IMR-90 (cell line): Measurements from ENCODE around the gene CDH13. TPM values are rescaled to one million over a fixed set of nuclear protein-coding genes. Genes with fewer than 3 reads are reported as not detected.

Experiments used
- ATAC-seq: fragments of 200-7000 bp; cut with Tn5 transposase; 2 replicates; pipeline ENCODE4 v1.9.1; 2020; ENCODE audit warnings: low read depth, mild to moderate bottlenecking, moderate library complexity
- BruUV-seq: library from RNA; stranded (reverse); fragments of 400-500 nt; replicated peaks from 2 replicates; lab custom pipeline; 2021; lab: Mats Ljungman, UMichigan
- CTCF ChIA-PET: fragments of 300-600 bp; formaldehyde crosslinking; extraction: SDS; loops from one replicate; lab custom pipeline; 2021; ENCODE audit warnings: antibody characterized with exemption; lab: Yijun Ruan, JAX
- POLR2A ChIA-PET: fragments of 300-600 bp; sonication (Branson Sonifier 250); formaldehyde crosslinking; loops from one replicate; lab custom pipeline; 2022; ENCODE audit warnings: antibody characterized with exemption; ENCODE audit not compliant: unreplicated experiment; lab: Charles Lee
- DNase-seq: peaks from one replicate; pipeline ENCODE4 v3.0.0; 2013
- H2AFZ ChIP-seq: replicated peaks from 2 replicates; pipeline ENCODE3; 2013; ENCODE audit warnings: low read length, mild to moderate bottlenecking; ENCODE audit not compliant: poor library complexity
- H2AK5ac ChIP-seq: 2 replicates; pipeline ENCODE4 v1.6.1; 2013; ENCODE audit warnings: low read depth, low read length, inconsistent platforms
- H2AK9ac ChIP-seq: replicated peaks from 2 replicates; pipeline ENCODE3; 2013; ENCODE audit warnings: mild to moderate bottlenecking, low read depth, low read length, moderate library complexity; ENCODE audit not compliant: poor library complexity
- H2BK120ac ChIP-seq: 2 replicates; pipeline ENCODE4 v1.6.1; 2013; ENCODE audit warnings: low read depth, low read length, inconsistent platforms
- H2BK15ac ChIP-seq: 3 replicates; pipeline ENCODE4 v1.6.1; 2013; ENCODE audit warnings: low read depth, low read length, inconsistent platforms
- H2BK20ac ChIP-seq: 2 replicates; pipeline ENCODE4 v1.6.1; 2013; ENCODE audit warnings: low read depth, mild to moderate bottlenecking, inconsistent platforms, low read length, moderate library complexity
- H2BK5ac ChIP-seq: 2 replicates; pipeline ENCODE4 v1.6.1; 2013; ENCODE audit warnings: mild to moderate bottlenecking, low read depth, low read length, inconsistent platforms; ENCODE audit not compliant: poor library complexity, severe bottlenecking
- H3K14ac ChIP-seq: replicated peaks from 2 replicates; pipeline ENCODE4 v1.6.1; 2013; ENCODE audit warnings: low read depth, low read length, inconsistent platforms
- H3K18ac ChIP-seq: 2 replicates; pipeline ENCODE4 v1.6.1; 2013; ENCODE audit warnings: low read depth, low read length, control low read depth
- H3K23ac ChIP-seq: 2 replicates; pipeline ENCODE4 v1.6.1; 2013; ENCODE audit warnings: low read depth, low read length, inconsistent platforms
- H3K27ac ChIP-seq: 2 replicates; pipeline ENCODE4 v1.5.1; 2013; ENCODE audit warnings: mild to moderate bottlenecking, control low read depth, low read length; ENCODE audit not compliant: insufficient read depth
- H3K27me3 ChIP-seq: 2 replicates; pipeline ENCODE4 v1.6.1; 2013; ENCODE audit warnings: low read length; ENCODE audit not compliant: control insufficient read depth, insufficient read depth
- H3K36me3 ChIP-seq: 2 replicates; pipeline ENCODE4 v1.6.1; 2013; ENCODE audit warnings: low read length, mixed read lengths; ENCODE audit not compliant: control insufficient read depth, insufficient read depth
- H3K4ac ChIP-seq: 2 replicates; pipeline ENCODE4 v1.6.1; 2013; ENCODE audit warnings: low read depth, low read length, inconsistent platforms
- H3K4me1 ChIP-seq: 2 replicates; pipeline ENCODE4 v1.6.1; 2013; ENCODE audit warnings: low read length, mixed read lengths; ENCODE audit not compliant: control insufficient read depth, insufficient read depth
- H3K4me2 ChIP-seq: 2 replicates; pipeline ENCODE4 v1.6.1; 2013; ENCODE audit warnings: low read depth, mild to moderate bottlenecking, control low read depth, low read length, moderate library complexity
- H3K4me3 ChIP-seq: 2 replicates; pipeline ENCODE4 v1.5.1; 2013; ENCODE audit warnings: low read depth, mild to moderate bottlenecking, control low read depth, low read length, moderate library complexity; ENCODE audit not compliant: insufficient read depth
- H3K56ac ChIP-seq: 2 replicates; pipeline ENCODE4 v1.6.1; 2013; ENCODE audit warnings: low read length, inconsistent platforms; ENCODE audit not compliant: insufficient read depth; ENCODE audit errors: extremely low read depth
- H3K79me1 ChIP-seq, 2 experiments: 2 replicates each; pipeline ENCODE4 v1.6.1; 2013; ENCODE audit warnings: low read length in 2 of 2, inconsistent platforms in 1 of 2, low read depth in 1 of 2
- H3K9ac ChIP-seq: 2 replicates; pipeline ENCODE4 v1.6.1; 2013; ENCODE audit warnings: low read depth, low read length, control low read depth
- H3K9me1 ChIP-seq: 2 replicates; pipeline ENCODE4 v1.6.1; 2013; ENCODE audit warnings: low read length, inconsistent platforms; ENCODE audit not compliant: insufficient read depth
- H3K9me3 ChIP-seq: 2 replicates; pipeline ENCODE4 v1.6.1; 2013; ENCODE audit warnings: low read length; ENCODE audit not compliant: control insufficient read depth, insufficient read depth
- H4K20me1 ChIP-seq: 2 replicates; pipeline ENCODE4 v1.6.1; 2013; ENCODE audit warnings: low read length, inconsistent platforms; ENCODE audit not compliant: insufficient read depth
- H4K5ac ChIP-seq: 2 replicates; pipeline ENCODE4 v1.6.1; 2013; ENCODE audit warnings: mild to moderate bottlenecking, low read depth, low read length, control low read depth
- H4K8ac ChIP-seq, 2 experiments: 2 replicates each; pipeline ENCODE4 v1.6.1; 2013; ENCODE audit warnings: low read depth in 2 of 2, low read length in 2 of 2, control low read depth in 1 of 2, inconsistent platforms in 1 of 2
- H4K91ac ChIP-seq: 2 replicates; pipeline ENCODE4 v1.6.1; 2013; ENCODE audit warnings: low read depth, low read length, inconsistent platforms; ENCODE audit not compliant: insufficient read depth
- BHLHE40 ChIP-seq: fragments of 150-350 bp; IDR thresholded peaks from 2 replicates; pipeline ENCODE4 v1.6.1; 2016; ENCODE audit warnings: mild to moderate bottlenecking, low read depth, low read length
- RAD21 ChIP-seq: IDR thresholded peaks from 2 replicates; pipeline ENCODE4 v1.6.1; 2012; ENCODE audit warnings: low read length, improper control_type of control experiment
- RFX5 ChIP-seq: IDR thresholded peaks from 2 replicates; pipeline ENCODE4 v1.8.0; 2012; ENCODE audit warnings: low read depth, mild to moderate bottlenecking, low read length, moderate library complexity
- WGBS, 2 experiments: methylation state at CpG; one replicate each; pipeline versions ENCODE4 v1.1.5 to v1.1.7; 2013; ENCODE audit warnings: missing lambda C conversion rate in 2 of 2; ENCODE audit not compliant: insufficient read length in 1 of 2; ENCODE audit errors: extremely low coverage in 2 of 2; 5-methylcytosine and 5-hydroxymethylcytosine counted together
- dilution Hi-C: fragments of 300-500 bp; cut with HindIII; formaldehyde crosslinking; loops from one replicate; pipeline ENCODE4 v1.14.3; 2018; ENCODE audit warnings: low sequenced_read_pairs; ENCODE audit not compliant: unreplicated experiment
- in situ Hi-C: fragments of 300-500 bp; cut with MboI; formaldehyde crosslinking; loops from 3 replicates; pipeline ENCODE4 v1.14.3; 2019; ENCODE audit warnings: low sequenced_read_pairs, inconsistent platforms, mixed read lengths
- intact Hi-C: fragments of 100-400 bp; cut with micrococcal nuclease; formaldehyde crosslinking; loops from 2 replicates; pipeline ENCODE4 v1.10.0; 2022
- polyA plus RNA-seq, 3 experiments: library from polyadenylated mRNA; depleted of rRNA; stranded (reverse); fragments of >200 nt; gene quantifications; 2 replicates each; pipeline ENCODE4 v1.2.3, GENCODE V29; 2012; ENCODE audit warnings: low replicate concordance in 1 of 3
- total RNA-seq: library from RNA; depleted of rRNA; stranded (reverse); fragments of >200 nt; gene quantifications from 2 replicates; pipeline ENCODE4 v1.2.3, GENCODE V29; 2012

Gene CDH13
- total and polyA plus RNA-seq, 2 of the 4 experiments (the other 2 are of a cell fraction), result 61.6 to 74.7 TPM

DNA sequence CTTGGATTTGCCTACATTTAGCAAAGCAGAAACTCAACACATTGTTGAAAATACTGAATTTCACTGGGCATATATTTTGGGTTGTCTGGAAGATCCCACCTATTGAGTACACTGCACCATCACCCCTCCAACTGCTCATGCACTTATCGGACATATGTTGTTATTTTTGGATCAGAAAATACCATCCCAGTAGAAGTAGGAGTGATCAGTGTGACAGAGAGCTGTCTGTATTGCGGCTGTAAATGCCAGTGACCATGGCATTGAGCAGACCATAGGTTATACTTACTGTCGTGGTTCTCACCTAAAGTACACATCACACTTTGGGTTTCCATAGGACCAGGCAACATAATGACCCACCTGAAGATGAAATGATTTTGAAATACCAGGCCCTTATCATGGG is 264.7 kb downstream of the CDH13 start:
- no peak overlapping the region for H2AK9ac ChIP-seq
- no peak overlapping the region for H2BK5ac ChIP-seq
- H3K27ac ChIP-seq, result no peak overlapping the region
- H2BK15ac ChIP-seq, result no peak overlapping the region
- H3K79me1 ChIP-seq, result peaks cover 0 to 14% of the 10 kb centered on the region in 2 experiments; a peak in 2 of 4 replicates
- H3K27me3 ChIP-seq, result no peaks in the 10 kb centered on the region
- WGBS, 2 experiments, result no CpG with 5 or more reads among the region's 3 CpGs
- no peak for DNase-seq
- no TSS peak for BruUV-seq
- H4K20me1 ChIP-seq, result peaks cover 8% of the 10 kb centered on the region; the same call in 1 of the 2 replicates
- ChIA-PET POLR2A (no interaction called here), CTCF (no interaction called here)
- no peak overlapping the region for H4K91ac ChIP-seq
- no peak overlapping the region for H2AFZ ChIP-seq
- no peak overlapping the region for H3K4me3 ChIP-seq
- H3K9ac ChIP-seq, result no peak overlapping the region
- no peak overlapping the region for H4K8ac ChIP-seq
- H3K4me2 ChIP-seq, result no peak overlapping the region
- no peaks in the 10 kb centered on the region for H3K9me3 ChIP-seq
- no peak overlapping the region for H3K4ac ChIP-seq
- no peak overlapping the region for H4K5ac ChIP-seq
- dilution Hi-C loops (no loop called here), intact Hi-C loops (no loop called here), in situ Hi-C loops (no loop called here)
- H3K18ac ChIP-seq, result no peak overlapping the region
- H3K9me1 ChIP-seq, result no peaks in the 10 kb centered on the region; the same call in 1 of the 2 replicates
- TF ChIP-seq RAD21 (no peak), BHLHE40 (no peak), RFX5 (no peak)
- no peak overlapping the region for H3K14ac ChIP-seq
- H2BK120ac ChIP-seq, result no peak overlapping the region
- H3K4me1 ChIP-seq, result peaks cover 7% of the 10 kb centered on the region
- H2BK20ac ChIP-seq, result no peak overlapping the region
- no peaks in the 10 kb centered on the region for H3K36me3 ChIP-seq
- H3K23ac ChIP-seq, result no peak overlapping the region
- H3K56ac ChIP-seq, result no peak overlapping the region
- no peak overlapping the region for H2AK5ac ChIP-seq
- ATAC-seq, result no peak
